ENCODE measurements around the gene DYSF.

- TF ChIP-seq CTCF (IDR thresholded peaks at IDR 0.05) (no peak), EP300 (IDR thresholded peaks at IDR 0.05) (no peak), POLR2A (IDR thresholded peaks at IDR 0.05) (no peak)
These were observed 99.5 kb downstream of the DYSF start for GRCh38 chr2:71552861-71553301.
